Keratinocyte (primary cell): ENCODE measurements around the gene CYP11A1.

Experiments used
- CTCF ChIP-seq, 3 experiments: IDR thresholded peaks in 1 of 3; conservative IDR thresholded peaks in 1 of 3; optimal IDR thresholded peaks in 1 of 3; 2 replicates in 2 of 3; 3 replicates in 1 of 3; pipeline versions ENCODE3 to v1.5.1; 2011; ENCODE audit warnings: low read length in 3 of 3, mild to moderate bottlenecking in 3 of 3, moderate library complexity in 2 of 3, control low read depth in 1 of 3, inconsistent platforms in 1 of 3; ENCODE audit not compliant: insufficient read depth in 2 of 3; ENCODE audit errors: extremely low read depth in 1 of 3
- EZH2 ChIP-seq: IDR thresholded peaks from one replicate; pipeline ENCODE4 v1.6.1; 2012; ENCODE audit warnings: inconsistent platforms, mild to moderate bottlenecking, low read length, moderate library complexity

DNA sequence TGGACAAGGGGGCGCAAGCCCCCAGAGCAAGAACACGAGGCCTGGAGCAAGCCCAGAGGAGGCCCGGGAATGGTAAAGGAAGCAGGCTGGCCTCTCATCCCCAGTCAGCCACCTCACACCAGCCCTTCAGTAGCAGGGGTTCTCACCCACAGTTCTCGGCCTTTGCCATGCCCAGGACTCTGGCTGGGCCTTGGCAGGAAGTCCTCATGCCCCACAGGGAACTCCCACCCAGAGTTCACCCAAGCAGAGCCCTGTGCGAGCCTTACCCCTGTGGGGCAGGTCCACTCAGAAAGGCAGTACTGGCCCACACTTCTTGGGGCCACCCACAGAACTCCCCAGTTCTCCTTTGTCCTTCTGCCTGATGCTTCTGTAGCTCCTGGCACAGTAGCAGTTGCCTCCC, 30.3 kb downstream of the CYP11A1 start:
- no peak for TF ChIP-seq CTCF (optimal IDR thresholded peaks at IDR 0.05 in 1 of 3, IDR thresholded peaks at IDR 0.05 in 1 of 3, conservative IDR thresholded peaks at IDR 0.05 in 1 of 3; ENCODE audit: extremely low read depth in 1 of 3, insufficient read depth in 2 of 3, low read length in 3 of 3)
- TF ChIP-seq EZH2, result no peak
